SH-SY5Y (cell line): Measurements from ENCODE around the gene CSPG4.

Experiments used
- GATA2 ChIP-seq: IDR thresholded peaks from 2 replicates; pipeline ENCODE4 v1.6.1; 2011; ENCODE audit warnings: mild to moderate bottlenecking, low read depth, low read length
- GATA3 ChIP-seq: IDR thresholded peaks from 2 replicates; pipeline ENCODE4 v1.6.1; 2011; ENCODE audit warnings: low read depth, mild to moderate bottlenecking, low read length, moderate library complexity

GRCh38 chr15:75682181-75683135, 30.2 kb downstream of the CSPG4 start:
- TF ChIP-seq GATA2, result no peak
- no peak for TF ChIP-seq GATA3
